Osteoblast (primary cell): Measurements from ENCODE around the gene LIMD2. TPM values are rescaled to one million over a fixed set of nuclear protein-coding genes. Genes with fewer than 3 reads are reported as not detected.

ENCODE experiments used
- DNase-seq: peaks from one replicate; pipeline ENCODE4 v3.0.0; 2011; ENCODE audit warnings: low spot score, mixed read lengths; ENCODE audit not compliant: insufficient read length; ENCODE audit errors: missing footprints
- H2AFZ ChIP-seq: 2 replicates; pipeline ENCODE4 v1.6.0; 2011; ENCODE audit warnings: mild to moderate bottlenecking, low read length
- H3K27ac ChIP-seq: 2 replicates; pipeline ENCODE4 v1.5.1; 2011; ENCODE audit warnings: mild to moderate bottlenecking, low read depth, low read length, moderate library complexity
- H3K27me3 ChIP-seq: 2 replicates; pipeline ENCODE4 v1.6.0; 2012; ENCODE audit warnings: mild to moderate bottlenecking, control low read depth, inconsistent platforms, low read length, moderate library complexity; ENCODE audit not compliant: insufficient read depth
- H3K36me3 ChIP-seq: 2 replicates; pipeline ENCODE4 v1.5.1; 2011; ENCODE audit warnings: mild to moderate bottlenecking, low read length, control low read depth, moderate library complexity; ENCODE audit not compliant: insufficient read depth
- H3K4me1 ChIP-seq: 2 replicates; pipeline ENCODE4 v1.5.1; 2011; ENCODE audit warnings: mild to moderate bottlenecking, low read length, control low read depth, moderate library complexity; ENCODE audit not compliant: insufficient read depth
- H3K4me2 ChIP-seq: 2 replicates; pipeline ENCODE4 v1.6.0; 2011; ENCODE audit warnings: mild to moderate bottlenecking, low read length; ENCODE audit not compliant: insufficient read depth
- H3K4me3 ChIP-seq: fragments of 200-600 bp; sonication (generic); 3 replicates; pipeline ENCODE4 v1.5.1; 2012; ENCODE audit warnings: mild to moderate bottlenecking, low read length, inconsistent platforms; ENCODE audit not compliant: insufficient read depth
- H3K79me2 ChIP-seq: 2 replicates; pipeline ENCODE4 v1.6.0; 2012; ENCODE audit warnings: mild to moderate bottlenecking, low read length, control low read depth, inconsistent platforms; ENCODE audit not compliant: insufficient read depth
- H3K9me3 ChIP-seq: 2 replicates; pipeline ENCODE4 v1.5.1; 2011; ENCODE audit warnings: low read depth, low read length, control low read depth
- H4K20me1 ChIP-seq: 2 replicates; pipeline ENCODE4 v1.6.0; 2012; ENCODE audit warnings: mild to moderate bottlenecking, low read length, control low read depth; ENCODE audit not compliant: insufficient read depth
- total RNA-seq: library from RNA; depleted of rRNA; stranded (reverse); fragments of >200 nt; gene quantifications from 2 replicates; pipeline ENCODE4 v1.2.3, GENCODE V29; 2012
- TF ChIP-seq, protein P1 (sequence below): IDR thresholded peaks from 2 replicates; pipeline ENCODE4 v1.5.1; 2011; ENCODE audit warnings: mild to moderate bottlenecking, low read depth, low read length, moderate library complexity; ENCODE audit errors: extremely low read depth

LIMD2 gene
- total RNA-seq, 1 donor: 4.3 TPM

DNA sequence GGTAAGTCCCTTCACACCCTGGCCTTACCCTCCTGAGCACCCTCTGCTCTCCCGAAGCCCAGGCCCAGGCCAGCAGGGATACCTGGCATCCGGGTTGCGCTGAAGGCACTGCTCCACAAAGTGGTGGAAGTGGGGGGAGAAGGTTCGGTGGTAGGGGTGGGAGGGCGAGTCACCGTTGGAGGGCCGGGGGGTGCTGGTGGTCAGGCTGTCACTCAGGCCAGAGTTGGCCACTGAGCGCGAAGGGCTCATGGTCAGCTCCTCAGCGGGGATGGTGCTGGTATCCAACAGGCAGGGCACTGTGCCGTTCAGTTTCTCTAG, 4.3 kb upstream of the LIMD2 start:
- no peak overlapping the region for H3K4me3 ChIP-seq
- H3K27me3 ChIP-seq: no peaks in the 10 kb centered on the region
- H3K36me3 ChIP-seq: peaks cover 21% of the 10 kb centered on the region
- no peak overlapping the region for H3K27ac ChIP-seq
- no peak overlapping the region for H3K4me2 ChIP-seq
- H3K79me2 ChIP-seq: no peaks in the 10 kb centered on the region
- peak; percentile 52 for DNase-seq
- no peak overlapping the region for H2AFZ ChIP-seq
- peaks cover 8% of the 10 kb centered on the region for H3K4me1 ChIP-seq
- no peaks in the 10 kb centered on the region for H4K20me1 ChIP-seq
- no peaks in the 10 kb centered on the region for H3K9me3 ChIP-seq
- TF ChIP-seq, protein P1, sequence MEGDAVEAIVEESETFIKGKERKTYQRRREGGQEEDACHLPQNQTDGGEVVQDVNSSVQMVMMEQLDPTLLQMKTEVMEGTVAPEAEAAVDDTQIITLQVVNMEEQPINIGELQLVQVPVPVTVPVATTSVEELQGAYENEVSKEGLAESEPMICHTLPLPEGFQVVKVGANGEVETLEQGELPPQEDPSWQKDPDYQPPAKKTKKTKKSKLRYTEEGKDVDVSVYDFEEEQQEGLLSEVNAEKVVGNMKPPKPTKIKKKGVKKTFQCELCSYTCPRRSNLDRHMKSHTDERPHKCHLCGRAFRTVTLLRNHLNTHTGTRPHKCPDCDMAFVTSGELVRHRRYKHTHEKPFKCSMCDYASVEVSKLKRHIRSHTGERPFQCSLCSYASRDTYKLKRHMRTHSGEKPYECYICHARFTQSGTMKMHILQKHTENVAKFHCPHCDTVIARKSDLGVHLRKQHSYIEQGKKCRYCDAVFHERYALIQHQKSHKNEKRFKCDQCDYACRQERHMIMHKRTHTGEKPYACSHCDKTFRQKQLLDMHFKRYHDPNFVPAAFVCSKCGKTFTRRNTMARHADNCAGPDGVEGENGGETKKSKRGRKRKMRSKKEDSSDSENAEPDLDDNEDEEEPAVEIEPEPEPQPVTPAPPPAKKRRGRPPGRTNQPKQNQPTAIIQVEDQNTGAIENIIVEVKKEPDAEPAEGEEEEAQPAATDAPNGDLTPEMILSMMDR: no peak

DNA sequence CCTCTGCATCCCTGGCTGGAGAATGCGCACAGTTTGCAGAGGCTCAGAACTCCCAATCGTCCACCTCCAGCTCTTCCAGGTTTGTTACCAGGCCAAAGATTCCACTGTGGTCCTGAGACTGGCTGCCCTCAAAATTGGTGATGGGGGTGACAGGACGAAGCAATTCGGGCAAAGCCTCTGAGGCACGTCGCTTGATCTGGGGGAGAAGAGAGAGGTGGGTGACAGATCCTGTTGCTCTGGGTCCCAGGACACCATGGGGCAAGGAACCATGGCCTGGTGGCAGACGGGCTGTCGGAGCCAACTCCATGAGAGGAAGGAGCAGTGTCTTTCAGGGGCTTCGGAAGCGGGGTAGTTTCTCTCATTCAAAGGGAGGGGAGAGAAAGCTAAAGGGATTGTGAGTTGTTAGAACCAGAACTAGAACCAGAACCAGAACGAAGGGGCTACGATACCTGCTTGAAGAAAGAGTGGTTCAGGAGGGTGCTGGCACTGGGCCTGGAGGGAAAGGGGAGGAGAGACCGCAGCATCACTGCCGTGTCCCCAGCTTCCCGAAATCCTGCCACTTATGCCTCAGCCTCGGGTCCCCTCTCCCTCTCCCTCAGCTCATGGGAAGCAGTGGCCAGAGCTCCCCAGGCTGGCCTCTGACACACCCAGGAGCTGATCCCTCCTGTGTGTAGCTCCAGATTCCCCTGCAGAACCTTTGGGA, 3.8 kb upstream of the LIMD2 start:
- peaks cover 16% of the 10 kb centered on the region for H3K36me3 ChIP-seq

DNA sequence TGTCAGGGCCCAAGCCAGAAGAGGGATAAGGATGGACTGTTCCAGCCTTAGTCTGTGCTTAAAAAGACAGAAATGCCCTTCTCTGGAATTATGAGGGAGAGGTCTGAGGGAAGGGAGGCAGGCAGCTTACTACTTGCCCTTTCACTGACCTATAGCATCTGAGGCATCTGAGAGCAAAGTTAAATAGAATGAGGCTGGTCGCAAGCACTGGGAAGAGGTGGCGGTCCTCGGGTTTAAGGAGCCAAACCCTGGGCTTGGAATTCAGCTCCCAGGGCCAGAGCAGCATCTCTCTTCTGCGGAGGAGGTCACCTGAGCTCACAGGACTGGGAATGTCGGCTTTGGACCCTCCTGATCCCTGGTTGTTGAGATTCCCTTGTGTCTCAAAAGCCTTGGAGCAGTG, 3.1 kb upstream of the LIMD2 start:
- H3K9me3 ChIP-seq: no peaks in the 10 kb centered on the region
- H3K4me2 ChIP-seq: no peak overlapping the region
- H3K4me1 ChIP-seq: peaks cover 8% of the 10 kb centered on the region
- H3K36me3 ChIP-seq: peaks cover 15% of the 10 kb centered on the region
- no peak overlapping the region for H2AFZ ChIP-seq
- H3K79me2 ChIP-seq: no peaks in the 10 kb centered on the region
- no peak for DNase-seq
- H4K20me1 ChIP-seq: peaks cover 4% of the 10 kb centered on the region
- no peak overlapping the region for H3K4me3 ChIP-seq
- no peaks in the 10 kb centered on the region for H3K27me3 ChIP-seq
- no peak overlapping the region for H3K27ac ChIP-seq
- TF ChIP-seq, protein P1: no peak

More for the DNA sequence above, 3.8 kb upstream of the LIMD2 start:
- Histone ChIP-seq H2AFZ (no peak overlapping the region), H3K9me3 (no peaks in the 10 kb centered on the region), H3K4me2 (no peak overlapping the region), H3K4me1 (peaks cover 8% of the 10 kb centered on the region), H3K27me3 (no peaks in the 10 kb centered on the region), H3K79me2 (no peaks in the 10 kb centered on the region), H3K4me3 (no peak overlapping the region), H4K20me1 (no peaks in the 10 kb centered on the region), H3K27ac (no peak overlapping the region)
- DNase-seq: peak; percentile 73
- TF ChIP-seq, protein P1: no peak

DNA sequence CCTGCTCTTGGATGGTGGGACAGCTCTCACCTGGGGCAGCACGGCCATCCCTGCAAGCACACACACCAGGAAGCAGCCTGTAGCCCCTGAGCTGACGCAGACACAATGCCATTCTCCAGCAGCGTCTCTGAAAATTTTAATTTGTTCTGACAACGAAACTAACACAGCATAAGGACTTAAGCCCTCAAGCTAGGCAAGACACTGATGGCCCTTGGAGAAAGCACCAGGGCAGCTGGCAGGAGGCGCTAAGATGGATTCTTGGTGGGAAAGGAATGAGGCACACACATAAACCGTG, 2.7 kb upstream of the LIMD2 start:
- H3K9me3 ChIP-seq: no peaks in the 10 kb centered on the region
- peaks cover 15% of the 10 kb centered on the region for H3K36me3 ChIP-seq
- H3K27me3 ChIP-seq: no peaks in the 10 kb centered on the region
- no peak overlapping the region for H3K27ac ChIP-seq
- peaks cover 4% of the 10 kb centered on the region for H4K20me1 ChIP-seq
- DNase-seq: peak; percentile 58
- TF ChIP-seq, protein P1: no peak
- no peak overlapping the region for H2AFZ ChIP-seq
- H3K4me3 ChIP-seq: no peak overlapping the region
- H3K4me2 ChIP-seq: no peak overlapping the region
- H3K4me1 ChIP-seq: peaks cover 8% of the 10 kb centered on the region
- no peaks in the 10 kb centered on the region for H3K79me2 ChIP-seq
